GM08714 (cell line): ENCODE measurements around the gene EXOC2.
"Not testable (repeated sequence)": the region's sequence is repeated elsewhere in the genome, so short reads cannot be mapped to it uniquely, and the experiment has no call there.

Source experiments
- H3K4me3 ChIP-seq: fragments of 200-500 bp; sonication (Bioruptor generic); 2 replicates; pipeline ENCODE4 v1.5.1; 2014; ENCODE audit warnings: mild to moderate bottlenecking, low read length, inconsistent platforms
- ZNF274 ChIP-seq: IDR thresholded peaks from 2 replicates; pipeline ENCODE4 v1.6.1; 2012; ENCODE audit warnings: mild to moderate bottlenecking, low read depth, low read length

Gene EXOC2

GRCh38 chr6:572596-573265 is 120.2 kb downstream of the EXOC2 start:
- H3K4me3 ChIP-seq = no peak overlapping the region
- TF ChIP-seq ZNF274 = no peak

GRCh38 chr6:571892-572291 is 121.0 kb downstream of the EXOC2 start:
- TF ChIP-seq ZNF274 = no peak

GRCh38 chr6:570825-571224 is 122.1 kb downstream of the EXOC2 start:
- no peak overlapping the region for H3K4me3 ChIP-seq
- no peak for TF ChIP-seq ZNF274

More at GRCh38 chr6:571892-572291, 121.0 kb downstream of the EXOC2 start:
- H3K4me3 ChIP-seq = no peak overlapping the region

- H3K4me3 ChIP-seq = no peak overlapping the region
- TF ChIP-seq ZNF274 = no peak
Measured at GRCh38 chr6:568954-569523, 123.9 kb downstream of the EXOC2 start.

GRCh38 chr6:568085-568484 is 124.9 kb downstream of the EXOC2 start:
- H3K4me3 ChIP-seq = no peak overlapping the region
- TF ChIP-seq ZNF274 = no peak

DNA sequence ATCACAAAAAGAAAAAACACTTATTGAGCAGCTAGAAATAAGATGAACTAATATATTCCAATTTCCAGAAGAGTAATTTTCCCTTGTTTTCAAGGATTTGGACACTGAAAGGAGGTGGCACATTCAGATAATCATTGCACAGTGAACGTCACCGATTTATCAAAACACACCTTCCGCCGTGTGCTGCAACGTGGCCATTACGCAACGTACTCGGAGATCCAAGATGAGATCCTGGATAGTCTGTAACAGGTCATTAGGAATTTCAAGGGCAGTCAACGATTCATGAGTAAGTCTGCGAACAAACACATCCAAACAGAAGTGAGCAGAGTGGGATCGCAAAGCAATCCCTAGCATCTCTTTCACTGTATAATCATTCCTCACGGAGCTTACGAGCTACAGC is 129.1 kb downstream of the EXOC2 start:
- no peak overlapping the region for H3K4me3 ChIP-seq
- no peak for TF ChIP-seq ZNF274

DNA sequence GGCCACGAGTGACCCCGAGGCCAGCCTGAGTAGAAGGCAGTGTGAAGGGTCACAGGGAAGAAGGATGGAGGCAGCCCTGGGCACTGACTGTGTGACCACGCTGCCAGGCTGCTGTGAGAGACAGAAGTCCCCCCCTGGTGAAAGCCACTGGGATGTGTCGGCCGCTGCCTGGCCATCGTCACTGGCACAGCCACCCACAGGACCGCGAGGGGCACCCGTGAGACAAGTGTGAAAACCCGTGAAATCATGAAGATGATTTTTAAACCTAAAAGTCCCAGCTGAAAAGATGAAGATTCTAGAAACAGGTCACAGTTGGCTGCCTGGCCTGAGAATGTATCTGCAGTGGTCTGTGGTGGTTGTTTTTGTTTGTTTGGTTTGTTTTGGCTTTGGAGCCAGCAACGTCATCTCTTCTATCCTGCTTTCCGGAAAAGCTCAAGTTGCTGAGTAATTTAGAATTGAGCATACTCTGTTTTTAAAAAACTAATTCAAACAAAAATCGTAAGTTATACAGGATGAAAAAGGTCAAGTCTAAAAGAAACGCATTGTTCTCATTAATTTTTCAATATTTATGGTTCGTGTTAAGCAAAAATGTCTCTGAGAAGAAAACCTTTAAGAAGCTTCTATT is 130.8 kb downstream of the EXOC2 start:
- no peak for TF ChIP-seq ZNF274
- H3K4me3 ChIP-seq = no peak overlapping the region

- not testable (repeated sequence) for H3K4me3 ChIP-seq
Measured at GRCh38 chr6:561335-561734, 131.6 kb downstream of the EXOC2 start.

GRCh38 chr6:558959-559358 is 134.0 kb downstream of the EXOC2 start:
- H3K4me3 ChIP-seq = no peak overlapping the region
- TF ChIP-seq ZNF274 = no peak

DNA sequence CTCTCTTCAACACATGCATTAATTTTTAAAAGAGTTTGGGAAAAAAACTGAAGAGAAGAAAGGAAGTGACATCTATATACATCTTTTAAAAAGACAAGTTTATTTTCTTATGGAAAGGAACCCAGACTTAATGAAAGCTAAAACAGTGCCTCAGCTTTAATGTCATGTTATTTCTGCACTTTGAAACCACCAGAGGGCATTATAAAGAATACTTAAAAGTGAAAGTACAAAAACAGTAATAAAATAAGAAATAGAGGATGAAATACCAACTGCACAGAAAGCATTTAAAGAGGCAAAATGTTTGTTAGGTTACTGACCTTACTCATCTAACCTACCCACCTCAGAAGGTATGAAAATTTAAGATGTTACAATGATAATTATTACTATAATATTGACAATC is 134.8 kb downstream of the EXOC2 start:
- no peak overlapping the region for H3K4me3 ChIP-seq
- no peak for TF ChIP-seq ZNF274

- no peak overlapping the region for H3K4me3 ChIP-seq
- no peak for TF ChIP-seq ZNF274
Measured at GRCh38 chr6:551829-552350, 141.0 kb downstream of the EXOC2 start.

DNA sequence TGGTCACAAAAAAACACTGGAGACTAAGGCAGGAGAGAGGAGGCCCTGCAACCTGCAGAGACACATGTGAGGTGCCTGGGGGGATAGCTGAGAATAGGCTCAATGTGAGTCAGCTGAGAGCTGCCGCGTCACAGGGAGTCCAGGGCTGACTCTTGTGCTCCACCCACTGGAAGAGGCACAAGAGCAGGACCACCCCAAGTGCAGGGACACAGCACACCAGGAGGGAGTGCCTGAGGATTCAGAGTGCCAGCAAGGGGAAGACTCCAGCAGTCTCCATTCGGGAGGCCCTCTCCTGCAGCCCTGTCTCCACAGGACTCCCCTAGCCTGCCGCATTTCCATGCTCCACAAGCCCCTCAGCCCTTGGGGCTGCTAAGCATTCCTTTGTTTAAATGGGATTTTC is 141.5 kb downstream of the EXOC2 start:
- no peak overlapping the region for H3K4me3 ChIP-seq
- no peak for TF ChIP-seq ZNF274

DNA sequence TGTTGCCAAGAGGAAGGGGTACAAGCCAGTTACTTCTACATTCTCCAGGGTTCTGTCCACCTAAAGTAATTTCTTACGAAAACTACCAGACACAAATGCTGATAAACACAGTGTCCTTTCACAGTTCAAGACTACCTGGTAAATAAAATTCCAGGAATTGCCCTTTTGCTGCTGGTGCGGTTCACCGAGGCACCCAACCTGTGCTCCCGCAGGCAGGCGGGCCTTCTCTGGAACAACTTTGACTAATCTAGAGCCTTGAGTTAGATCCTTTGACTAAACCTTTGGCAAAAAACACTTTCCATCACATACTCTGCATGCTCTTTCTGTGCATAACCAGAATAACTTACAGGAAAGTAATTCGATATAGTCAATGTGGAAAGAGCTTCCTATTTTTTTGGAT is 143.0 kb downstream of the EXOC2 start:
- TF ChIP-seq ZNF274 = no peak
- H3K4me3 ChIP-seq = no peak overlapping the region

- no peak overlapping the region for H3K4me3 ChIP-seq
- TF ChIP-seq ZNF274 = no peak
Measured at GRCh38 chr6:548517-548916, 144.4 kb downstream of the EXOC2 start.

DNA sequence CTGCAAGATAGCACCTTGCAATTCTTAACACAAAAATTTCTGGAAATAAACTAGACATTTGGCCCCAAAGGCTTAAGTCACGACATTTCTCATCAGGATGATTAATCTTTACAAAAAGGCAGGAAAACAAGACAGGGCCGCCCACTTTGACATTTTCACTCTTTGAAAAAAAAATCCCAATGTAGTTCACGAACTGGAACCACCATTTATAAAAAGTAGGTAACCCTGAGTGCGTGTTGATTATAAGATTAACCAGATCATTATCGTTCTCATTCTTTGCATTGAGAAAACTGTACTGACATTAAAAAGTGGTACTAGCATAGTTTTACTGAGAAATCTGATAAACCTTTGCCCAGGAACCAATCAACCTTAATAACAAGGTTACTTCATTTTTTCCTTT is 144.8 kb downstream of the EXOC2 start:
- no peak overlapping the region for H3K4me3 ChIP-seq
- no peak for TF ChIP-seq ZNF274

- no peak for TF ChIP-seq ZNF274
Measured at GRCh38 chr6:540490-540889, 152.4 kb downstream of the EXOC2 start.

More at GRCh38 chr6:540490-540889, 152.4 kb downstream of the EXOC2 start:
- H3K4me3 ChIP-seq = no peak overlapping the region
